Measurements from ENCODE around the gene NAGPA. TPM values are rescaled to one million over a fixed set of nuclear protein-coding genes. Genes with fewer than 3 reads are reported as not detected.

NAGPA gene
- total RNA-seq, 1 experiment from 2014 or later = 43.8 TPM

GRCh38 chr16:4976079-4976478, 57.7 kb downstream of the NAGPA start:
- Histone ChIP-seq H3K4me3 (no peak overlapping the region), H3K36me3 (no peaks in the 10 kb centered on the region), H3K9me3 (no peaks in the 10 kb centered on the region), H3K27me3 (peaks cover 26% of the 10 kb centered on the region)
- DNase-seq = no peak

Other genes starting within 250 kb of the NAGPA start
- gene SEPTIN12, start 245.6 kb downstream of the NAGPA start, total RNA-seq (2014; rRNA removed; shearing (Covaris generic); ENCODE audit: low replicate concordance) = not detected in 2 replicates
- gene SMIM22, start 238.6 kb downstream of the NAGPA start, total RNA-seq (2014; rRNA removed; shearing (Covaris generic); ENCODE audit: low replicate concordance) = not detected in 2 replicates
- 7.7 and 29.1 TPM in 2 replicates for gene ROGDI, start 231.3 kb downstream of the NAGPA start, total RNA-seq (2014; rRNA removed; shearing (Covaris generic); ENCODE audit: low replicate concordance)
- 44.6 and 45.2 TPM in 2 replicates for gene GLYR1, start 186.6 kb downstream of the NAGPA start, total RNA-seq (2014; rRNA removed; shearing (Covaris generic); ENCODE audit: low replicate concordance)
- gene UBN1, start 186.5 kb downstream of the NAGPA start, total RNA-seq (2014; rRNA removed; shearing (Covaris generic); ENCODE audit: low replicate concordance) = 27.3 and 27.7 TPM in 2 replicates
- gene PPL, start 96.8 kb downstream of the NAGPA start, total RNA-seq (2014; rRNA removed; shearing (Covaris generic); ENCODE audit: low replicate concordance) = 0.07 and 0.36 TPM in 2 replicates
- gene SEC14L5, start 75.6 kb downstream of the NAGPA start, total RNA-seq (2014; rRNA removed; shearing (Covaris generic); ENCODE audit: low replicate concordance) = not detected in 2 replicates
- gene C16orf89, start 32.0 kb upstream of the NAGPA start, total RNA-seq (2014; rRNA removed; shearing (Covaris generic); ENCODE audit: low replicate concordance) = not detected in 2 replicates
- gene ALG1, start 37.9 kb upstream of the NAGPA start, total RNA-seq (2014; rRNA removed; shearing (Covaris generic); ENCODE audit: low replicate concordance) = 30.4 and 53.2 TPM in 2 replicates
- 19.5 and 19.7 TPM in 2 replicates for gene EEF2KMT, start 63.9 kb upstream of the NAGPA start, total RNA-seq (2014; rRNA removed; shearing (Covaris generic); ENCODE audit: low replicate concordance)